ENCODE results near the gene MTA1.

The MTA1 gene

DNA sequence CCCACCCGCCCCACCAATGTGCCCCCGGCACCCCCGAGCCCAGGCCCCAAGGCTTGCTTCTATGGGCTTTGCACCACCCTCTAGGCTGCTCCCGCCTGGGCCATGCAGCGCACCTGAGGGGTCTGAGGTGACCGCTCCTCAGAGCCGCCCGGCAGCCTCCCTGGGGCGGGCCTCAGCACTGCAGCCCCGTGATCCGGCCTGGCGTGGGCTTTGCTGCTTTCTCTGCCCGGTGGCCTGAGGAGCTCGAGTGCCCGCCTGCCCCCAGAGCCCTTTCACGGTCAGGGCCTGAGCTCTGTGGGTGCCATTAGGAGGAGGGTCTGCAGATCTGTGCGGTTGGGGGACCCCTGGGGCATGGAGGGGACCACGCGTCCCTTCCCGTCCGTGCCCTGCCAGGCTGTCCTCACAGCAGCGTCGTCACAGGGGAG, 6.2 kb downstream of the MTA1 start:
- DNase-seq = no peak

DNA sequence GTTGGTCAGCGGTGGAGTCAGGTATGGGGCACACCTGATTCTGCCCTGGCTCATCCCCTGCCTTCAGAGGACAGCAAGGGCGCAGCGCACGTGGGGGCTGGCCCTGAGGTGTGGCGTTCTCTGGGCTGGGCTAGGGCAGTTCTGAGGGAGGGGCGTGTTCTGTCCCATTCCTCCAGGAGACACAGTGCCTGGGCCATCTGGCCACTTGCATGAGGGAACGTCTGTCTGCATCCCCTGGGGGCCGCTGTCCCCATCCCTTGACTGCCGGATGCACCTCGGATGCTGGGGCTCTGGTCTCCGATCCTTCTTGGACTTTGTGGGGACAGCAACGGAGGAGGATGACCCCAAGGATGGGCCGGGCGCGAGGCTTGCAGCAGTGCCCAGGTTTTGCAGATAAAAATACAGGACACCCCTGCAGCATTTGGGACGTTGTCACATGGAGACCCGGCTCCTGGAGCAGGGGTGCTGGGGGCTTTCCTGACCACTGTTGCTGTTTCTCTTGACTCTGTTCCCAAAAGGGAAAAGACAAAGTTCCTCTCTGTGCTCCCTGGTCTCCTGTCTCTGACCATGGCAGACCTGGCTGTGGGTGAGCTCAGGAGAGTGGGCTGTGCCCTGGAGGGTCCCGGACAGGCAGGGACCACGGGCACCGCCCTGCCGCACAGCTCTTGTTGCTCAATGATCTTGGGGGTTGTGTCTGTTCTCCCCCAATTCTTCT, 6.9 kb downstream of the MTA1 start:
- DNase-seq = no peak

DNA sequence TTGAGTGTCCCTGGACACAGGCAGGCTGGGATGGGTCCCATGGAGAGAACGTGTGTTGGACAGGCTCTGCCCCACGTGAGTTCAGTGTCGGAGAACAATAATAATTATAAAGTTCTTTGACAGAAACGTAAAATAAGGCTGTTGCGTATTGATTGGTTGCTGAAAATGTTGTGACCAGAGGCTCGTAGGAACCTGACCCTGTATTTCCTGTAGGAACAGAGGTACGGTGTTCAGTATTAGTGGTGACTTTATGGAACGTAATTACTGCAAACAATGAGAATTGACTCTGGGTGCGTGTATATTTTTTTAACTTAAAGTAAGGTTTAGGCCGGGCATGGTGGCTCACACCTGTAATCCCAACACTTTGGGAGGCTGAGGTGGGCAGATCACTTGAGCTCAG, 7.8 kb downstream of the MTA1 start:
- DNase-seq = no peak

DNA sequence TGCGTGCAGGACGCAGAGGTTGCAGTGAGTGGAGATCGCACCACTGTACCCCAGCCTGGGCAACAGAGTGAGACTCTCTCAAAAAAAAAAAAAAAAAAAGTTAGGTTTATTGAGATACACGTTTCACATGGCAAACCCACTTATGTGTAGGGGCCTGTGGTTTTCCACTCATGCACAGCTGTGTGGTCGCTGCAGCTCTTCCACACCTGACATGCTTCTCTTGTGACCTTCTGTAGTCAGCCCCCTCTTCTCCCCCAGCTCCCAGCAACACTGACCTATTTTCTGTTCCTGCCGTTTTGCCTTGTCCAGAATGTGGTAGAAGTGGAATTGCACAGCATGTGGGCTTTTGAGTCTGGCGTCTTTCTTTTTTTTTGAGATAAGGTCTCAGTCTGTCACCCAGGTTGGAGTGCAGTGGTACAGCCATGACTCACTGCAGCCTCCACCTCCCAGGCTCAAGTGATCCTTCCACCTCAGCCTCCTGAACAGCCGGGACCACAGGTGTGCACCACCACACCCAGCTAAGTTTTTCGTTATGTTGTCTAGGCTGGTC, 8.4 kb downstream of the MTA1 start:
- DNase-seq = no peak

DNA sequence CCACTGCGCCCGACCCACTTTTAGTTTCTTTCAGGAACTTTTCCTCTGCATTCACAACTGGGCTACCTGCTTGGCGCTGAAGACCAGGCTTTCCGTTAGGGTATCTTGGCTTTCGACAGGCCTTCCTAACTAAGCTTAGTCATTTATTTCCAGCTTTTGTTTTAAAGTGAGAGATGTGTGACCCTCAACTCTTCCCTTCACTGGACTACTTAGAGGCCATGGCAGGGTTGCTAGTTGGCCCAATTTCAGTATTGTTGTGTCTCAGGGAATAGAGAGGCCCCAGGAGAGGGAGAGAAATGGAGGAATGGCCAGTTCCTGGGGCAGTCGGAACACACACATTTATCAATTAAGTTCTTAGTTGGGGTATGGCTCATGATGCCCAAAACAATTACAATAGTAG, 10.4 kb downstream of the MTA1 start:
- no peak for DNase-seq

DNA sequence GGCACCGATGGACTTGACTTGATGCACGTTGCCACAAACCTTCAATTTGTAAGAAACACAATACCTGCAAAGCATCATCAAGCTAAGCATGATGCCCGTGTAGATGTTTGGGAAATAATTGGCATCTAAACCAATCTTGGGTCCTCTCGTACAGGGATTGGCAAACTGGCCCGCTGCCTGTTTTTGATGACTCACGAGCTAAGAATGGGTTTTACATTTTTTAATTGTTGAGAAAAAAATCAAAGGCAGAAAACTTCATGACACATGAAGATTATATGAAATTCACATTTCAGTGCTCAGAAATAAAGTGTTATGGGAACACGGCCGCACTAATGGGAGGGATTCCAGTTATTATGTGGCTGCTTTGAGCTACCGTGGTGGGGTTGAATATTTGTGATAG, 10.9 kb downstream of the MTA1 start:
- no peak for DNase-seq

DNA sequence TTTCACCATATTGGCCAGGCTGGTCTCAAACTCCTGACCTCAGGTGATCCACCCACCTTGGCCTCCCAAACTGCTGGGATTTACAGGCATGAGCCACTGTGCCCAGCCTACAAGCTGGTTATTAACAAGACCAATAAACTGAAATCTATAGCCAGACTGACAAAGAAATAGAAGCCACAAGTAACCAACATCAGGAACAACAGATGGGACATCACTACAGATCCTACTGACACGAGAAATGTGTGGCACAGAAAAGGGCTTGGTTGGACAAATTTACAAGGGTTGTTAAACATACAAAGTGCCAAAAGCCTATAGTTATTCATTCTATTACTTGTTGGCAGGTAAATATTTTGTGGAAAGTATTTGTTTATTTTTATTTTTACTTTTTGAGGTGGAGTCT, 11.6 kb downstream of the MTA1 start:
- DNase-seq = no peak

DNA sequence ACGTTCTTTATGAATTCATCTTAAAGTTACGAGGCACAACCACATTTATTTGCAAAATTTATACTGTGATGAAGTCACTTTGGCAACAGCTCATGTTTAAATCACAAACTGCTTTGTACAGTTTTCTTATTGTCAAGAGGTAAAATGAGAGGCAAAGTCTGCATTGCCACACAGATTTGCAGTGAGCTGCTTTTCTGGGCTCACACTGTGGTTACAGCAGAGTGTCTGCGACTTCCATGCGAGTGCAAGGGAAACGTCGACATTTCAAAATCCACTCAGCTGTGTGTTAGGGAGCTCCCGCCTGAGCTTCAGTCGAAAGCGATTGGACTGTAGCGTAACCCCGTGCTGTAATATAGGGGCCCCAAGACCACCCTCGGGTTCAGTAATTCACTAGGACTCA, 13.0 kb downstream of the MTA1 start:
- no peak for DNase-seq

DNA sequence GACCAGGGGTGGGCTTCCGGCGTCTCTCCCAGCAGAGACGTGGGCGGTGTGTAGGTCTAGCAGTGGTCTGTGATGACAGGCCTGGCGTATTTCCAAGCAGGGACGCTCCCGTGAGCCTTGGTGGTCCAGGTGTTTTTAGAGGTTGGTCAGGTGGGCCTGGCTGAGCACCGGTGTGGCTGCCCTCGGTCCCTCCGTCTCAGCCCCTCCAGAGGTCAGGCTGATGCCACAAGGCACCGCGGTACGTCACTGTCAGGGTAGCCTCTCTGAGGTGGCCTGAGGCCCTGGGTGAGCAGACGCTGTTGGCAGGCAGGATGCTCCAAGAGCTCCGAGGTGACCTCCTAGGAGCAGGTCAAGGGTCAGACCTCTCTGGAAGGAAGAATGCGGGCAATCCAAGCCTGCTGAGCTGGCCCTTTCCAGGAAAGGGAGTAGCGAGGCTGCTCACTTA, 13.6 kb downstream of the MTA1 start:
- DNase-seq = no peak

DNA sequence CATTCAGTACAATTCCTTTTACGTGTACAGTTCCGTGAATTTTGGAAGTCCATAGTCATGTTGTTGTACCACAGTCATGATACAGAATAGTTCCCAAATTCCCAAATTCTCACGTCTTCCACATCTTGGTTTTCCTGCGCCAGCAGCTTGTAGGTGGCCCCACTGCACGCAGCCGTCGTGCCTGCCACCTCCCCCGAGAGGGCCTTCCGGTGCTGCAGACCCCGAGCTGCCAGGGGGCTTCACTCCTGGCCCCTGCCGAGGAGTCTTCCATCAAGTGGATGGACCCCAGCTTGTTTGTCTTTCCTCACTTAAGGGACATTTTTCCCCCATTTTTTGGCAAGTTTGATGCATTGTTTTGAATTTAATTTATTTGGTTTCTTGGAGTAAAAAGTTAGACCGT, 16.8 kb downstream of the MTA1 start:
- no peak for DNase-seq

DNA sequence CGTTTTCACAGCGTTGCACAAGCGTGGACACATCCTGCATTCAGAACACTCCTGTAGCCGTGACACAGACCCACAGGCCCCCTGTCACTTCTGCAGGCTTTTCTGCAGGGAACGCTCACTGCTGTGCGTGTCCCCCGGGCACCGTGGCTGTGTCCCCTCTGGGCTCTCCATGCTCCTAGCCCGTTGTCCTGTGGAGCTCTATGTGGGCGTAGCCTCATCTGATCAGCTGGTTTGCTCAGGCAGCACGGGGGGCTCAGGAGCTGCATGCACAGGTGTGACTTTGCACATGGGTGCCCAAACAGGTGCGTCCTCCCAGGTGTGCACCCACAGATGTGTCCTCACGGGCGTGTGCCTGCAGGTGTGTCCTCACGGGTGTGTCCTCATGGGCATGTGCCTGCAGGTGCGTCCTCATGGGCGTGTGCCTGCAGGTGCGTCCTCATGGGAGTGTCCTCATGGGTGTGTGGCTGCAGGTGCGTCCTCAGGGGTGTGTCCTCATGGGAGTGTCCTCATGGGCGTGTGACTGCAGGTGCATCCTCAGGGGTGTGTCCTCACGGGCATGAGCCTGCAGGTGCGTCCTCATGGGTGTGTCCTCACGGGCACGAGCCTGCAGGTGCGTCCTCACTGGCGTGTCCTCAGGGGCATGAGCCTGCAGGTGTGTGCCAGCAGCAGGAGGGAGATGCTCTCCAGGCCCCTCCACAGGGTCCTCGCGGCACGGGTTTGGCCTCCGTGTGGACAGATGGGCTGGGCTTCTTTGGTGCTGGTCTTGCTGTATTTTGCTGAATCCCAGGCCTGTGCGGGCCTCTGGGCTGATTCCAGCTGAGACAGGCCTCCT, 17.5 kb downstream of the MTA1 start:
- DNase-seq = no peak

DNA sequence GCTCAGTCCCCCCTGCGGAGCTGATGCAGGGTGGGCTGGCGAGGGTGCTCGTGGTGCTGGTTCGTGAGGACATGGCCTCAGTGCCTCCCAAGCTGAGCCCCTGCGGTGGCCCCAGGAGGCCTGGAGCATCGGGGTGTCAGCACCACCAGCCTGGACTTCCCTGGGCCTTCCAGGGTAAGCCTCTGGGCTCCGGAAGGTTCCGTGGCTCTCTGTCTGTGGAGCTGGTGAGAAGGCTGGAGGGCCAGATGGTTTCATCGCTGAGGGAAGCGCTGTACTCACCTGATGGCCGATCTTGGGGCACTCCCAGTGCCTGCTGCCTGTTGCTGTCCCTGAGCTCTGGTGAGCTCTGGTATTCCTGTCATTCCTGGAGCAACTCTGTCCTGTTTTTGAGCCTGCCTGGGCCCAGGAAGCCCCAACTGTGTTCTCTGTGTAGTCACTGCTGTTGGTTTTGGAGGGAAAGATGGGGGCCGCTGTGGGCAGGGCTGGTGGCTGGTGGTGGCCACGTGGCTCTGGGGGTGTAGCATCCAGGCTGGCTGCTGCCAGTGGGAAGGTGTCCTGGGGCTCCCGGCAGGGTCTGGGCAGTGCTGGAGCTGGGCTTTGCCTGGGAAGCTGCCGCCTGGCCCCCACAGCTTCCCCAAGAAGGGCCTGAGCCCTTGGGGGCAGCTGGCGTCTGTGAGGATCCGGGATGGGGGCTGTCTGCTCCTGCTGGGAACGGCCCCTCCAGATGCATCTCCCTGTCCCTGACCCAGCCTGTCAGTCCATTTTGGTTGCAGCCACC, 18.3 kb downstream of the MTA1 start:
- DNase-seq = no peak

DNA sequence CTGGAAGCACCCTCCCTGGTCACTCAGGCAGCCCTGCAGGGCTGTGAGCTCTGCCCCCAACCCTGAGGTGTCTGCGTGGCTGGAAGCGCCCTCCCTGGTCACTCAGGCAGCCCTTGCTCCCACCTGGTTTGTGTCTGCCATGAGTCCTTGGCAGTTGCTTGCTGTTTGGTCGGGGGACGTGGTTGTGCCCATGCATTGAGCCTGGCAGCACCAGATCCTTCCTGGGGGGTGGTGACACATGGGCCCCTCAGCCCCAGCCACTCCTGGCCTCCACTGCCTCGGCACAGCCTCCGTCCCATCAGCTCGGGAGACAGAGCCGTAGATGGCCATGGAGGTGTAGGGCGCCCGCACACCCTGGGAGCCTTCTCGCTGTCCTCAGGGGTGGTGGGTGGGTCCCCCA, 19.6 kb downstream of the MTA1 start:
- no peak for DNase-seq

DNA sequence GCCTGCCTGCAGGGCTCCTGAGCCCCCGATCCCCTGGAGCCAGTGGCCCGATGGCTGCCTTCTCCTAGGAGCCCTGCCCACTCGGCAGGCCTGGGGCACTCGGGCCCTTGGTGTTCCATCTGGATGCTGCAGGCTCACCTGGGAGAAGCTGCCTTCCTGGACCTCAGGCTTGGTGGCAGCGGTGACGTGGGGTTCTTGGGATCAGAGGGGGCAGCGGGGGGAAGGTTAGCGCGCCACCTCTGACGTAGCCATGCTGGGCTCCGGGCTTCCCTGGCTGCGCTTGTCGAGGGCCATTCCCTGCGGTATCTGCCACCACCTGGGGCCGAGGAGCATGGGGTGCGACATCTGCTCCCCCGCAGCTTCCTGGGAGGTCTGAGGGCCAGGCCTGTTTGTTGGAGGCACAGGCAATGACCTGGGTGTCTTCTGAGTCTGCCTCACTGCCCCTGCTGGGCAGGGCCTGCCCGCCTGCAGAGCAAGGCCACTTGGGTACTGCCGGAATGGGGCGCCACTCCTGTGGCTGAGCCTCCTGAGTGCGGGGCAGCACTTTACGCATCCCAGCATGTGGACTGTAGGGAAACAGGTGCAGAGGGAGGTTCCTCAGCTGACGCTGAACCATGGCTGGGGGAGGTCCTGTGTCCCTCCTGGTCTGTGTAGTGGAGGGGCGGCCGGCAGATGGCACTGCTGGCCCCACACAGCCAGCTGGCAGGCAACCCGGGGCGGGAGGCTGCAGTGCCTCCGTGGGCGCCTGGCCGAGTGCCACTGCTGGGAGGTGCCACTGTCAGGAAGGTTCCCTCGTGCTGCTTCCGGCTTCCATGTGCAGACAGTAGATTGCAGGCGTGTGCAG, 20.3 kb downstream of the MTA1 start:
- DNase-seq = no peak

DNA sequence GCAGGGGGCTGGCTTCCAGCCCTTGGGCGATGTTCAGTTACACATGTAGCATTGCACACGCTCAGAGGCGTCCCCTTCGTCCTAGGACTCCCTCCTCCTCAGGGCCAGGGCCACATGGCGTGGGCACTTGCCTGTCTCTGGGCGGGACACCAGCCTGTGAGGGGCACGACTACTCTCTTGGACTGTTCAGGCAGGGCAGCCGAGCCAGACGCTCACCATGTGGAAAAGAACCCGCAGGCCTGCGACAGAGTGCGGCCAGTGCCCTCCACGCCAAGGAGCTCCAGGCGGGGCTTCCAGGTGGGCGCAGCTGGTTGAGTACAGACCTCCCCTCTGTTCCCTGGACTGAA, 20.9 kb downstream of the MTA1 start:
- no peak for DNase-seq

DNA sequence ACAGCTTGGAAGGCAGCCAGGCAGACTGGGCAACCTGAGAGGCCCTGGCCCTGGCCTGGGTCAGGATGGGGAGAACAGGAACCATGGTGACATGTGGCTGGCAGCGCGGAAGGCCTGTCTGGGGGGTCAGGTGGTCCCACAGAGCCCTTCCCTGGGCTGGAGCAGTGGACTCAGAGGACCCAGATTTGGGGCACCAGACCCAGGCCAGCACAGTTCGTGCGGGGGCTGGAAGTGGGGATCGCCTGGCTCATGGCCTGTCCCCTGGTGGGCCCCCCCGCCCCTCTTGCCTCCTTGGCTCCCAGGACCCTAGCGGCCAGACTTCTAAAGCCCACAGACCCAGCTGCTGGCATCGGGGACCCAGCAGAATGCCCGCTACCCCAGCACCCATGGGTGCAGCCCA, 21.4 kb downstream of the MTA1 start:
- no peak for DNase-seq

DNA sequence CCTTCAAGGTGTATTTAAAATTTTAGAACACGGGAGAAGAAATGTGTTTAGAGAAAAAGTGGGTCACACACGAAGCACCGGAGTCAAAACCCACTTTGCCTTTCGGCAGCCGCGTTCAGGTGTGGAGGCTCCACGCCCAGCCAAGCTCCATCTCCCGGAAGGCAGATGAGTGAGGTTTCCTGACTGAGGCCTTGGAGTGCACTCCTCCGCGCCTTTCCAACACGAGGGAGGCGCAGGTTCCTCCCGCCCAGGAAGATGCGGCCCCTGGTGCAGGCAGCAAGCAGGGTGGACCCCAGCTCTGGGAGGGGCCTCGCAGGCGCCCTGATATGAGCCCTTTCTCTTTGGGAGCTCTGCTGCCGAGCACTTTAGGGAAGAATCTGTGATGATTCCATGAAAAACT, 22.5 kb downstream of the MTA1 start:
- DNase-seq = no peak

DNA sequence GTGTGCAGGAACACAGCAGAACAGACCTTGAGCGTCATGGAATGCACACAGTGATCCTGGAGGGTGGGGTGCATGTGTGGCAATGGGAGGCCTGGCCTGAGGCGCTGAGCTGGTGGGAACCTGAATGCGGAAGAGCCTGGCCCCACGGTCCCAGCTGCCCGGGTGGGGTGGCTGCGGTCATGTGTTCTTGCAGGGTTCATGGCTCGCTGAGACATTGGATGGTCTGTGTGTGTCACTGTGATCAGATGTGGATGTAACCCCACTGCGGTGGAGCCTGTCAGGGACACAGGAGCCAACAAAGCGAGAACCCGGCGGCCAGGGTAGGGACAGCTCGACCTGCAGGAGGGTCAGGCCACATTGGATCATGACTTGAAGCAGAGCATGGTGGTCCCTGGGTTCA, 23.2 kb downstream of the MTA1 start:
- DNase-seq = no peak

DNA sequence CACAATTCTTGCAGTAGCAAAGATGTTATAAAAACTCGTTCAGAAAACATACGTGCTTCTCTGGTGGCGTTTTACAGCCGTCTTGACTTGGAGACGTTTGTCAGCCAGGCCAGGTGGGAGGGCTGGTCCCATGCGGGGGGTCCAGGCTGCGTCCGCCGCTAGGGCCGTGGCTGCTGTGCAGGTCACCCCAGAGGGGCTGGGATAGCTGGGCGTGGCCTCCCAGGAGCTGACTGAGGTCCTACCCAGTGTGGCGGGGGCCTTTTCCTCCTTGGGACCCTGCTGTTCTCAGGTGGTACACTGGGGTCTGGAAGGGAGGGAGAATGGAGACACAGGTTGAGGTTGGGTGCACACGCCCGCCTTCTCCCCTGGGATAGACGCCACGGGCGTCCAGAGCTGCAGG, 25.2 kb downstream of the MTA1 start:
- DNase-seq = no peak

DNA sequence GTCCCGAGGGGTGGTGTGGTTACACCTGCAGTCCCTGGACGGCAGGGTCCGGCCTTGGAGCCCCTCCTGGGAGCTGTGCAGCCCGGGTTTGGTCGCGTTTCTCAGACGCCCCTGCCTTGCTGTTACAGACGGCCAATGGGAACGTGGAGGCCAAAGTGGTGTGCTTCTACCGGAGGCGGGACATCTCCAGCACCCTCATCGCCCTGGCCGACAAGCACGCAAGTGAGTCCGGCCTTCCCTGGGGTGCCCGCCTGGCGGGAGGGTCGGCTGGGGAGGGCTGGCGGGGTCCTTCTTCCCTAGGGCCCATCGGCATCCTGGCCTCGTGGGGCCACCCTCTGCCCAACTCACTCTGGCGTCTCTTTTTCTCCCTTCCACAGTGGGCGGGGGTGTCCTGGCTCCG, 25.7 kb downstream of the MTA1 start:
- no peak for DNase-seq

DNA sequence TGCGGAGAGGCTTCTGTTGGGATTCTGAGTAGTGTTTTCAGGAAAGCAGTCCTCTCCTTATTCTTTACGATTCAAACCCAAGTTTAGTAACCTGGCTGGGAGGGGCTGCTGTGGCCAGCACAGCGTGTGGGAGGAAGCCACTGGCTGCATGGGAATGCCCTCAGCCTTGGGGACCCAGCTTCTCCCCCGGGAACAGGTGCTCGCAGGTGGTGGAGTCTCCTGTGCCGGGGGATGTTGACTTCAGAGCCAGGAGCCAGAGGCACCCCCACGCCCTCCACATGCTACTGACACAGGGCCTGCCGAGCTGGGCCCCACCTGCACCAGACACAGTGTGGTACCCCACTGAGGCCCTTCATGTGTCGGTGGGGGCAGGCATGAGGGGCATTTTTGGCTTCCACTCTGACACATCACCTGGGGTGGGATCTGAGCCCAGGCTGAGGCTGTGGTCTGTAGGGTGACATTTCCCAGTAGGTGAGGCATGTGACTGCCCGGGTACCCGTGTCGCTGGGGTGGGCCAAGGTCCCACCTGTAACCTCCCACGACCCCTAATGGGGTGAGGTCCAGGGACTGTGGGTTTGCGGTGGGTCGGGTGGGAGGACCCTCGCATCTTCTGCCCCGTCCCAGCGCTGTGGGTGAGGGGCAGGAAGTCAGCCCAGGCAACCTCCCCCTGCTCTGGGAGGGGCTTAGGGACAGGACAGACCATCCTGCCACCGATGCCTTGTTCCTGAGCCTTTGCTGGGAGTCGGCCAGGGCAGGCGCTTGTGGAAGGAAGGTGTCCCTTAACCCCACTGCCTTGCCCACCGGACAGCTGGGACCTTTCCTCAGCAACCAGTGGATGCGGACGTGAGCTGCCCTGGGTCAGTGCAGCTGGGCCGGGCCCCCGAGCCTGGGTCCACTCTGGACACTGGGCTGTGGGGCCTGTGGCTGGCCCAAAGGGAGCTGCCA, 26.5 kb downstream of the MTA1 start:
- DNase-seq = no peak

Measured in GF-D8 (cell line).